CD4-positive, alpha-beta T cell treated with Interferon gamma for 1 hour (primary cell): ENCODE measurements around the gene NR3C2.
"Not testable (repeated sequence)": the region's sequence is repeated elsewhere in the genome, so short reads cannot be mapped to it uniquely, and the experiment has no call there.

Source experiments
- DNase-seq: peaks from one replicate; pipeline ENCODE4 v3.0.0-alpha.2; 2020

Gene NR3C2

DNA sequence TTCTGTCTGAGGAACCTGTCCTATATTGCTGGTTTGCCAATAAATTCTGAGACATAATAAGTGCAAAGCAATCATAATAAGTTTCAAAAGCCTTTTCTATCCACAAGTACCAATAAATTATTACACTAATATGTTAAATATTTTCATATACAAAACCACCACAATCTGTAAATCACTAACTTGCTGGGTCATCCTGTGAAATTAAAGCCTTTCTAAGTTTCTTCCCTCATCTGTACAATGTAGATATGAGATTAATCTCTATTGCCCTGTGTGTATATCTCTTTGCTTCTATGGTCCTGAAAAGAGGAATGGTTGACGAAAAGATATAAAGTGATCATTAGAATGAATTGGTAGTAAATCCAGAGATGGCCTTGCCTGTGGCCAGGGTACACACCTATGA lies 231.6 kb downstream of the NR3C2 start:
- DNase-seq = no peak

DNA sequence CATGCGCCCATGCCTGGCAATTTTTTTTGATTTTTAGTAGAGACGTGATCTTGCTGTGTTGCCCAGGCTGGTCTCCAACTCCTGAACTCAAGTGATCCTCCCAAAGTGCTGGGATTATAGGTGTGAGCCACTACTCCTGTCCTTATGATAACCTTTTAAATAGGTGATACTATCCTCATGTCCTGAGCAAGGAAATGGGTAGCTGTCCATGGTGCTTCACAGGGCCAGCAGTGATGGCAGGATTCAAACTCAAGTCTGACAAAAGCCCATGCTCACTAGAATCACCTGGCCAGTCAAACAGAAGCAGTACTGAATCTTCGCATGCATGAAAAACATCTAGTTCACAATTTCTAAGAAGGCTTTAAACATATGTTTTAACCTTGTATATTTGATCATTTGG lies 235.1 kb downstream of the NR3C2 start:
- no peak for DNase-seq

DNA sequence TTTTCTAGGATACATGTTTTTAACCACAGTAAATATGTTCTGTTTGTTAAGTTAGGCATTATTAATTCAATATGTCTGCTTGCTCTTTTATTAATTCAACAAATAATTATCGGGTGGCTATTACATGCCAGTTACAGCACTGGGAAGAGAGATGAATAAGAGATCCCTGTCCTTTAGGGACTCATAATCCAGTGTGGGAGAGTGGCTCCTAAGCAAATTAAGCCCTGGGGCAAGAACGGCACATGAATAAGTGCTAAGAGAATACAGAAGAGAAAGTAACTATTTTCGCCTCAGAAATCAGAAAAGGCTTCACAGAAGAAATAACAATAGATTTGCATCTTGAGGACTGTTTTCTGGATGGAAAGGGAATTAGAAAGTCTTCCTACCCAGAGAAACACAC lies 236.7 kb downstream of the NR3C2 start:
- DNase-seq = no peak

DNA sequence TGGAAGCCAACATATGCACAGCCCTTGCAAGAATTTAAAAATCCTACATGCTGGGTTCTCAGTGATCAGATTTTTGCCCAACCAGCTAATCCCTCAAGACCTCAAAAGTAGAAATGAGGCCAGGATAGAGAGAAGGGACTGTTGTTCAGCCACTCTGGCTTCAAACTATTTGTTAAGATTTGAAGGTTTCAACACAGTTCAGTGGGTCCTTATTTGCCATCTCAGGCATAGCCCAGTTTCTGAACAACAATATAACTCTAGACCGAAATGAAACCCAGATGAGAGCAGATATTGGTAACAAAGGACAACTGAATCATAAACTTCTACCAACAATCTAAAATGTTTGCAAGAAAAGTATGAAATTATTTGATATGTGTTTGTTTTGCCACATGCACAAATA lies 237.3 kb downstream of the NR3C2 start:
- DNase-seq = no peak

DNA sequence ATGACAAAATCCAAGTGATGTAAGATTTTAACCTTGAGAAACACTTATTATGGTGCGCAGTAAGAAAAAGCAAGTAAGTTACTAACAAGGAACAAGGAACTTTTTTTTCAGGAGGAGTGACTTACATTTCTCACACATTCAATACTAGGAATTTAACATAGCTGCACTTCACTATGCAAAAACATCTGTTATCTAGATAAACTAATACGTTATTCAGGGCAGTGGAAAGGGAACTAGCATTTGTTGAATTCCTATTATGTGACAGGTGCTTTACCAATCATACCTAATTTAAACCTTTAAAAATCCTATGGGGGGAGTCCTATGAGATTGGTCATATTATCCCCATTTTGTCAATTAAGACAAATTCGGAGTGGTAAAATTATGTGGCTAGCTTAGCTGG lies 238.0 kb downstream of the NR3C2 start:
- no peak for DNase-seq

DNA sequence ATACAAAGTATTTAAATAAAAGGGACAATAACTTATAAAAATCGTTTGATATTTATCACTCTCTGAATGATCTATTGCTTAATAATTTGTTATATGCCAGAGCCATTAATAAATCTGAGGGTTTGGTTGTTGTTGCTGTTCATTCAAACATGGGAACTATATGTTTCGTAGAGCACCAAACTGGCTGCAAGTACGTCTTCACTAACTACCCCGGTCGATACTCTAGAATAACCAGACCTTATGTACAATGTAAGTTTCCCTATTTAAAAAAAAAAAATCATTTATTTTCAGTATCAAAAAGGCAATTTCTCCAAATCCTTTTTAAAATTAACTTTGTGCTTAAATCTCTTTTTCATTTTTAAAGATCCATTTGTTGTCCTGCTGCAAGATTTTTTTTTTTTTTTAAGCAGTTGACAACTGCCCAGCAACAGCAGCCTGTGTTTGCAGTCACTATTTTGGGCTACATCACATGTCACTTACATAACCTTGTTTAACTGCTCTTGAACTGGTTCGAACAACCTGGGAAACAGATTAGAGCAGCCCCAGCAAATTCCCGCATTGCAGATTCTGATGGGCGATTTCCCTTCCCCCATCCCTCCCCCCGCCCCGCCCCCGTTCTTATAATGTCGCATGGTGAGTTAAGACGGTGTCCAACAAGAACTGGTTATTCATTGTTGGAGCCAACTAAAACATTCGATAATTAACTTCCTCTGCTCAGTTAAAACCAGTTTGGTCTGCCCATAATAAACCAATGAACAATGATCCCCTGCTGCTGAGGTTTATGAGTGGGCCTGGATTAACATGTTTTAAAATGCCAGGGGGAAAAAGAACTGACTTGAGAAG lies 238.9 kb downstream of the NR3C2 start:
- no peak for DNase-seq

DNA sequence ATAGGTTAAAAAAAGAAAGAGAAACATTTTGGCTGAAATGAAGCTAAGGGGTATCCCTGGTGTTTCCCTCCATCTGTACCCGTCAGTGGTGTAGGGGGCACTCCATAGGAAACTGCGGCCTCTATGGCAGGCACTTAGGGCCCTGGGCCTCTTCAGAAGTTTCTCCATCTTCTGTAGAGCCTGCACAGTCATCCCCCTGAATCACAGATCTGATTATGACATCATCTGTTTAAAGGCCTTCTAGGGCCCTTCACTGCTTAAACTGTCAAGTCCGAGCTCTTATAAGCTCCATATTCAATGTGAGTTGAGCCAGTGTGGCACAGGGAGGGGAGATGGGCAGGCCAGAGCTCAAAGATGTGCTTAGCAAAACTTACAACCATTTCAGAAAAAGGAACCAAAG lies 241.3 kb downstream of the NR3C2 start:
- no peak for DNase-seq

DNA sequence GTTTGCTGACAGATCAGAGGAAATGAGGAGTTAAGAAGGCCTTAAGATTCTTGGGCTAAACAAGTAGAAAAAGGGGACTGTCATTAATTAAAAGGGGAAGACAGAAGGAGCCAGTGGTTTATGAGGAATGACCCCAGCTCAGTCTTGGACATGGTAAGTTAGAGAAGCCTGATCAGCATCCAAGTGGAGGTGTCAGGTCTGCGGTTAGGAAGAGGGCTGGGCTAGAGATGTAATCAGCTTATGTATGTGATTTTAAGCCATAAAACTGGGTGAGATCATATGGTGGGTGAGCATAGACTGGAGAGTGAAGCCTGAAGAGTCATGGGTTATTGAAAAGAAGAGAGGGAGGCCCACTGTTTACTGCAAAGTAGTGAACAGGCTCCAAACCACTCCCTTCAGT lies 246.1 kb downstream of the NR3C2 start:
- no peak for DNase-seq

DNA sequence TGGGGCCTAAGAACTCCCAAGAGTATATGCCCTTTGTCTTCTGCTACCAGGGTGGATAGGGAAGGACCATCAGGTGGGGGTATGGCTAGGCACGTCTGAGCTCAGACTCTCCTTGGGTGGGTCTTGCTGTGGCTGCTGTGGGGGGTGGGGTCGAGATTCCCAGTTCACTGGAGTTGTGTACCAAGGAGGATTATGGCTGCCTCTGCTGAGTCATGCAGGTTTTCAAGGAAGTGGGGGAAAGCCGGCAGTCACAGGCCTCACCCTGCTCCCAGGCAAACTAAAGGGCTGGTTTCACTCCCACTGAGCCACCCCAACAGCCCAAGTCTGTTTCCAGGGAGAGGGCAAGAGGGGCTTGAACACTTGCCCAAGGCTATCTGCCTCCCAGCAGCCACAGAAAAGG lies 249.7 kb downstream of the NR3C2 start:
- no peak for DNase-seq

DNA sequence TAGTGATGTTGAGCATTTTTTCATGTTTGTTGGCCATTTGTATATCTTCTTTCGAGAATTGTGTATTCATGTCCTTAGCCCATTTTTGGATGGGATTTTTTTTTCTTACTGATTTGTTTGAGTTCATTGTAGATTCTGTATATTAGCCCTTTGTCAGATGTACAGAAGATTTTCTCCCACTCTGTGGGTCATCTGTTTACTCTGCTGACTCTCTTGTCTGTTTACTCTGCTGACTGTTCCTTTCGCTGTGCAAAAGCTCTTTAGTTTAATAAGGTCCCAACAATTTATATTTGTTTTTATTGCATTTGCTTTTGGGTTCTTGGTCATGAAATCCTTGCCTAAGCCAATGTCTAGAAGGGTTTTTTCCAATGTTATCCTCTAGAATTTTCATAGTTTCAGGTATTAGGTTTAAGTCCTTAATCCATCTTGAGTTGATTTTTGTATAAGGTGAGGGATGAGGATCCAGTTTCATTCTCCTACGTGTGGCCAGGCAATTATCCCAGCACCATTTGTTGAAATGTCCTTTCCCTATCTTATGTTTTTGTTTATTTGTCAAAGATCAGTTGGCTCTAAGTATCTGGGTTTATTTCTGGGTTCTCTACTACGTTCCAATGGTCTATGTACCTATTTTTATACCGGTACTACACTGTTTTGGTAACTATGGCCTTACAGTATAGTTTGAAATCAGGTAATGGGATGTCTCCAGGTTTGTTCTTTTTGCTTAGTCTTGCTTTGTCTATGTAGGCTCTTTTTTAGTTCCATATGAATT lies 254.6 kb downstream of the NR3C2 start:
- not testable (repeated sequence) for DNase-seq

DNA sequence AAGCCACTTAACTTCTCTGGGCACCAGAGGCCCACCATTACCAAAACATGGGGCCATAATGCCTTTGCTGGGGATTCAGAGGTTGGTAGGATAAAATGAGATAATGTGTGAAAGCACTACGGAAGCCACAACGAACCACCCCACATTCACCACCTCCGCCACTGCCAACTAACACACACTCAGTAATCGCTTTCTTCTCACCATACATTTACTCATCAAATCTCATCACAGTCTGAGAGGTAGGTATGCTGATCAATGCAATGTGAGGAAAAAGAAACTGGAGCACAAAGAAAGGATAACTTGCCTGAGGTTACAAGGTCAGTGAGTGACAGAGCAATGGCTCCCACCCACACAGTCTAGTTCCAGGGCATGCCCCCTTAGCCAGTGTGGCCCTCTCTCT lies 257.3 kb downstream of the NR3C2 start:
- no peak for DNase-seq

DNA sequence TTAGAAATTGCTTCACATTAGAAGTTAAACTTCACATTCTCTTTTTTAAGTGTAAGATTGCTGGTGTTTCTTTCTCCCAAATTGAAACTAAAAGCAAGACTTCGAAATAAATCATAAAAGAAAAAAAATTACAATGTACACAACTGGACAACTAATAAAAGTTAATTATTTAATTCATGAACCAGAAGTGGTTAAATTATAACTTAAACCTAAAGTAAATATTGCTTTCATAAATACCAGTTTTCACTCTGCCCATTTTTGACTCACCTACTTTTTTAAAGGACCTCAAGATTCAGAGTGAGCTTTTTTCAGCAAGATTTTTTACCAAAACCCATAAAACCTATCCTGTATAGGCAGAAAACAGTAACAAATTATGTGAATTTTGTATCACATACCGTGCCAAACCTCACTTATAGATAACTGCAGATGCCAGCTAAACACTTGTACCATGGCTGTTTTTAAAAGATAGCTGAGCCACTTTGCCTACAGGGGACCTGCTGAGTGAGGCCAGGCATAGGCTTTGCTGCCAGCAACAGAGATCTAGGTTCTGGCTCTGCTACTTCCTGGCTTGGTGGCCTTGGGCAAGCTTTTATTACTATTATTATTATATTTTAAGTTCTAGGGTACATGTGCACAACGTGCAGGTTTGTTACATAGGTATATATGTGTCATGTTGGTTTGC lies 259.8 kb downstream of the NR3C2 start:
- DNase-seq = no peak

DNA sequence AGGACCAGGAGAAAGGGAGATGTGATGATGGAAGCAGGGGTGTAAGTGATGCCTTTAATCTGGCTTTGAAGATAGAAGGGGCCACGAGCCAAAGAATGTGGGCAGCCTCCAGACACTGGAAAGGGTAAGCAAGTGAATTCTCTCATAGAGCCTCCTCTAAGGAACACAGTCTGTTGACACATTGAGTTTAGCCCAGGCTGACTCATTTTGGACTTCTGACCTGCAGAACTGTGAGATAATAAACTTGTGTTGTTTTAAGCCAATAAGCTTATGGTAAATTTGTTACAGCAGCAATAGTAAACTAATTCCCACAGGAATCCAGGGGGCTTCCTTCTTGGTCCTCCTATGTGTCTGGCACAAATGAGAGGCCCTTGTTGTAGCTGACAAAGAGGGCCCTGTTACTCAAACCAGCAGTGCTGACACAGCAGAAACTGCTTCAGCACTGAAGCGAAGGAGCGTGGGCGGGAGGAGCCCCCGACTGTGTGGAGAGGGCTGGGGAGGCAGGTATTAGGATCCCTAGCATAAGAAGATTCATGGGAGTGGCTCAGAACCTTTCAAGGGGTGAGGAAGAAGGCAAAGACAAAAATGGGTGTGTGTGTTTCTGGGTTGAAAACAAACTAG lies 268.7 kb downstream of the NR3C2 start:
- no peak for DNase-seq

DNA sequence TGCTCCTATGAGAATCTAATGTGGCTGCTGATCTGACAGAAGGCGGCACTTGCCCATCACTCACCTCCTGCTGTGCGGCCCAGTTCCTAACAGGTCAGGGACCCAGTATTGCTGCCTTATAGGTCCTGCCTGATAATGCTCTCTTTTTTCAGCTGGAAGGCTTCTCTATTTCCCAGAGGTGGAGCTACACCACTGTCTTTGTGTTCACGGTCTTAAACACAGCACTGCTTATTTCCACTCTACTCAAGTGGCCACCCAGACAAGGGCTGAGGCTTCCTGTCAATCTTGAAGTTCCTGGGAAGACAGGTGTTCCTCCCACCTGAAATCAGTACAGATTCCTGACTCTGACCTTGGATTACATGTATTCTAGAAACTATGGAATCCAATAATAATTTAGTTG lies 270.6 kb downstream of the NR3C2 start:
- DNase-seq = no peak

DNA sequence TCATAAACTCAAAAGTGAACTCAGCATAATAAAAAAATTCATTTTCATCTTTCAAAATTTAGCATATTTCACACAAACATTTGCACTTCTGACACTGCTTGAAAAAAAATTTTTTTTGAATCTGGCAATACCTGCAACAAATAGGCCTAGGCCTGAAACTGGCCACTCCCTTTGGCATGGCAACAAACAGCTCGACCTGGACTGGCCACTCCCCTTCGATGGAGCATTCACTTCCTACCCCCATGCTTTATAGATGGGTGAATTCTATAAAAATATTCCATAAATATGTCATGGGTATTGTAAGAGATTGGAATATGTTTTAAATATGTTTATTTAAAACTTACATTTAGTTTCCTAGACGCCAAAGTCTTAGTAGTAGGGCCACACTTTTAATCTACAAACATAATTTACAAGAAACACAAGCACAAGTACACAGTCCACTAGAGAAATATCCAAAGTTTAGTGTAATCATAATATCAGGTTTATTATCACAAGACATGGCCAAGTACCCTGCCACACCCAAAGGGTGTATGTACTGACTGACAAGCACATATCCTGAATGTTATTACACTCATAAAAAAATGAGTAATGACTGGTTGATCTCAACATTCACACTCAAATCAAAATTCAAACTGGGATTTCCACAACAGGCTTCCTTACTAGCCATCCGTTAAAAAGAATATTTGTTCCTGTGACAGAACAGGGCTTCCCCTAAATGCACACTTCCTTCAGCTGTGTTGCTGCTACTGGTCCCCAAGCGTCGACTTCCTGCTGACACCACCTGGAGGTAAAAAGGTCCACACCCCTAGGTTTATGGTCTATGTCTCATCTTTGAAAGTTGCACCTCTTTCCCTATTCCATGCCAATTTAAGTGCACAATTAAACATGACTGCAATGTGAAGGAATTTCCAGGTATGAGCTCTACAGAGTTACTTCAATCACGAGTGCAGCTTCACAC lies 271.5 kb downstream of the NR3C2 start:
- DNase-seq = no peak

DNA sequence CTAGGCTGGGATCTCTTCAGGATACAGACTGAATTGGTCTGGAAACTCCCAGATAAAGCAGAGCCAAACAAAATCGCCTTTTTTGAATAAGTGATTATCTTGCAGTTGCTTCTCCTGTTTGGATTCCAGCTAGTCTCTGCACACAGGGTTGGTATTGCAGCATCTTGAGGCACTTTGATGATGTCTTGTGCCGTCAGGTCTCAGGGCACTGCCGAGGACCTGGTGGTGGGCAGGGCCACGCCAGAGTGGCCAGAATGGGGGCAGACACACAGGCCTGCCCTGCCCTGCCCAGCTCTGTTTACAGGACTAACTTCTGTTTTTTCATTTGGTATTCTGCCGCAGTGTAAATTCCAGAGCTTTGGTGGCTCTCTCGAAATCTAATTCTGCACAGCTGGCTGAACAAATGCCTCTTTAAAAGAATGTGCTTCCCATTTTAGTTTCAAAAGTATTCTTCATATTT lies 276.1 kb downstream of the NR3C2 start:
- DNase-seq = no peak

DNA sequence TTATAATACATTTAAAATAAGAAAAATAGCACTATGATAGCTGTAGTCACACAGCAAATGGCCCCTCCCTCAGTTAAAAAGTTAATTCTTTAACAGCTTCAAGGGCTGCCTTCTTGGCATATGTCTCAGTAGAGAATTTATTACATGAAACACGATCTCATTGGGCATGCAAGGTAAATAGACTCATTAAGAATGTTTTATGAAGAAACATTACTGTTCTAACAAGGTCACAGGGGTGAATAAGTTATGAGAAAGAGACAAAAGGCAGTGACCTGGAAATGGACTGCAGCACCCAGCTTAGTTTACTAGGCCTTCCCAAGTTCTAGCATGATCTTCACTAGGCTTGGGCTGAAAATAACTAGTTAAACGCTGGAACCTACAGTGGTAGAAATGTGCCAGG lies 277.7 kb downstream of the NR3C2 start:
- DNase-seq = no peak

DNA sequence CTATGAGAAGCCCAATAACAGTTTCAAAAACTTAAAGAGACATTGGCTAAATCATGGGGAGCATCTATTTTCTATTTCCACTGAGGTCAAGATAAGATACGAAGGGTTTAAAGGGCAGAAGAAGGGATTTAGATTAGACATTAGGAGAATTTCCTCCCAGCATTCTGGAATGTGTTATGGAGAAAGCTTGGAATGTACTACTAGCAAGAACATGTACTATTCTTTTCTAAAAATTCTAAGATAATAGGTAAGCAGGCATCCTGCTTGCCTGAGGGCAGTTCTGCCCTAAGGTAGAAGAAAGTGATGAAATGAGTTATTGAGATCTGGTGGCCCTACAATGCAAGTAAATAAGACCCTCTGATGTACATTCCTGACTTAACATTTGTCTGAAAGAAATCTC lies 279.2 kb downstream of the NR3C2 start:
- DNase-seq = no peak

DNA sequence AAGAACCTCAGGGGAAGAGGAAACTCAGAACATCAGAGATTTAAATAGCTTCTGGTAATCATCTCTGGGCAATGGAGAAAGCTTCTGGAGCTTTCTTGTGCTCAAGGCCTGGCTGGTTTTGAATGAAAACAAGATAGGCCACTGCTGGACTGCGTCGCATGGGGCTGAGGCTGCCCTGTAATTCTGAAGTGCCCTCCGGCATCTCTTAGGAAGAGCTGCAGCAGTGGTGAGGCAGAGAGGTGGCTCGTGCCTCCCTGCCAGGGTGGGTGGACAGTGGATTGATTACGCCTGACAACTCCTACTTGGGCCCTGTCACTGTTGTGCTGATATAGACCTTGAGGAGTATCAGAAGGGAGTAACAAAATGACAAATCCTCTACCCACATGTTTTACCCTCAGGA lies 279.7 kb downstream of the NR3C2 start:
- no peak for DNase-seq

DNA sequence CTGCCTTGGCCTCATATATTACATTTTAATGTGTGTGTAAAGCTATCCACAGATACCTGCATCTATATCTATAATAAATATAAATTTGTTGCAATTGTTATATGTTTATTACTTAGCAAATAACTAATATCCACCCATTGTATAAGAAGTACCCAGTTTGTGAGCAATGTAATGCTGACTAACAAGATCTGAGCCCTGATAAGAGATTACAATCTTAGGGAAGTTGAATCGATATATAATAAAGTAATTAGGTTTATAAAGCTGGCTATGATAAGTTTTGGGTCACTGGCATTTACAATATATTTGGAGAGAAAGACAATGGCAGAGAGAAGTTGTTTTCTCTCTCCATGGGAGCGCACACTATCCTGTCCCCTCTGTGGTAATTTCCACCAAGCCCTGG lies 280.6 kb downstream of the NR3C2 start:
- no peak for DNase-seq

DNA sequence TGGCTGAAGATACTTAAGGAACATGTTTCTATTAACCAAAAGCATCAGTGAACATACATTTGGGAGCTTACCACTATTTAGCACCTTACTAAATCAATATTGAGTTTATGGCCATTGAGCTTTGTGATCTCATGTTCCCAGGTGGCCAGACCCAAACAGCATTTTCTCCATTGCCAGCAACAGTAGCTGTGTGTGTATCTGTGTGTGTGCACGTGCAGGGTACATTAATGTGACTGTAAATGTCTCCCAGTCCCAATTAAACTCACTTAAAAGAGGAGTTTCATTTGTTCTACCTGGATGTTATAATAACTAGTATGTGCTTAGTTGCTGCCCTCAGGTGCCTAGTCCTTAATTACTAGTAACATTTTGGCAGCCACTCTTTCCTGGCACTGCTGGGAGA lies 282.4 kb downstream of the NR3C2 start:
- DNase-seq = no peak

DNA sequence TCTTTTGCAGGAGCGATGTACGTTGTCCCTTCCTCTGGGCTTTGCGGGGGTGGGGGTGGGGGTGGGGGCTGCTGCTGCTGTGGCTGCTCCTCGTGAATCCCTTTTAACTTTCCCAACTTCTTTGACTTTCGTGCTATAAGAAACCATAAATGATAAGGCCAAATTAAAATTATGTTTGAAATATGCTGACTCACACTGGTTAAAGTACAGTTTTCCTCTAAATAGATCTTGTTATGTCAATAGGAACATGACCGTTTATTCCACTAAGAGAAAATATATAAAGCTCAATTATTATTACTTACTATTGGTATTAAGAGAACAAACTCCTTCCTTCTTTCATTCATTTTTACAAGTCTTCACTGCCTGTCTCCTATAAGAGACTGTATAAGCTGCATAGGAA lies 287.4 kb downstream of the NR3C2 start:
- no peak for DNase-seq
